ENCODE data around the gene CTNND2.

CTNND2 gene

GRCh38 chr5:11904265-11904906, at the start of gene CTNND2:
CTNND2 (minus strand) TSS chr5:11904446; CDS start chr5:11903853, 593 bp downstream.
- no peak within 1 kb of the TSS for H3K4me3 ChIP-seq (replicated peaks; ENCODE audit: low read depth, low read length)
- DNase-seq (ENCODE audit: extremely low read depth, insufficient read length), result peak; percentile 8
- no peak for TF ChIP-seq CTCF (IDR thresholded peaks at IDR 0.05; ENCODE audit: insufficient read depth, low read length, poor library complexity, severe bottlenecking)
- H3K27me3 ChIP-seq (replicated peaks; ENCODE audit: control insufficient read depth, insufficient read depth, low read length), result no peaks in the 10 kb centered on the region
- no peaks in the 10 kb centered on the region for H3K36me3 ChIP-seq (ENCODE audit: control insufficient read depth, insufficient read depth, low read length)

GRCh38 chr5:11946317-11946716, 42.1 kb upstream of the CTNND2 start:
- no peak for DNase-seq (ENCODE audit: extremely low read depth, insufficient read length)
- H3K27me3 ChIP-seq (replicated peaks; ENCODE audit: control insufficient read depth, insufficient read depth, low read length), result no peaks in the 10 kb centered on the region
- H3K4me3 ChIP-seq (replicated peaks; ENCODE audit: low read depth, low read length), result no peak overlapping the region
- no peaks in the 10 kb centered on the region for H3K36me3 ChIP-seq (ENCODE audit: control insufficient read depth, insufficient read depth, low read length)
- TF ChIP-seq CTCF (IDR thresholded peaks at IDR 0.05; ENCODE audit: insufficient read depth, low read length, poor library complexity, severe bottlenecking), result no peak

- H3K27me3 ChIP-seq (replicated peaks; ENCODE audit: control insufficient read depth, insufficient read depth, low read length), result no peaks in the 10 kb centered on the region
These were observed 37.3 kb upstream of the CTNND2 start for GRCh38 chr5:11941566-11941965.

GRCh38 chr5:11931638-11932037, 27.4 kb upstream of the CTNND2 start:
- no peak for DNase-seq (ENCODE audit: extremely low read depth, insufficient read length)
- no peaks in the 10 kb centered on the region for H3K36me3 ChIP-seq (ENCODE audit: control insufficient read depth, insufficient read depth, low read length)
- H3K27me3 ChIP-seq (replicated peaks; ENCODE audit: control insufficient read depth, insufficient read depth, low read length), result no peaks in the 10 kb centered on the region
- no peak for TF ChIP-seq CTCF (IDR thresholded peaks at IDR 0.05; ENCODE audit: insufficient read depth, low read length, poor library complexity, severe bottlenecking)
- no peak overlapping the region for H3K4me3 ChIP-seq (replicated peaks; ENCODE audit: low read depth, low read length)

More at GRCh38 chr5:11941566-11941965, 37.3 kb upstream of the CTNND2 start:
- Histone ChIP-seq H3K4me3 (replicated peaks; ENCODE audit: low read depth, low read length) (no peak overlapping the region), H3K36me3 (ENCODE audit: control insufficient read depth, insufficient read depth, low read length) (no peaks in the 10 kb centered on the region)
- no peak for DNase-seq (ENCODE audit: extremely low read depth, insufficient read length)
- TF ChIP-seq CTCF (IDR thresholded peaks at IDR 0.05; ENCODE audit: insufficient read depth, low read length, poor library complexity, severe bottlenecking), result no peak

GRCh38 chr5:11928909-11929308, 24.7 kb upstream of the CTNND2 start:
- Histone ChIP-seq H3K4me3 (replicated peaks; ENCODE audit: low read depth, low read length) (no peak overlapping the region), H3K27me3 (replicated peaks; ENCODE audit: control insufficient read depth, insufficient read depth, low read length) (no peaks in the 10 kb centered on the region), H3K36me3 (ENCODE audit: control insufficient read depth, insufficient read depth, low read length) (no peaks in the 10 kb centered on the region)
- no peak for DNase-seq (ENCODE audit: extremely low read depth, insufficient read length)
- TF ChIP-seq CTCF (IDR thresholded peaks at IDR 0.05; ENCODE audit: insufficient read depth, low read length, poor library complexity, severe bottlenecking), result no peak

GRCh38 chr5:11925701-11926100, 21.5 kb upstream of the CTNND2 start:
- TF ChIP-seq CTCF (IDR thresholded peaks at IDR 0.05; ENCODE audit: insufficient read depth, low read length, poor library complexity, severe bottlenecking), result no peak
- Histone ChIP-seq H3K27me3 (replicated peaks; ENCODE audit: control insufficient read depth, insufficient read depth, low read length) (no peaks in the 10 kb centered on the region), H3K36me3 (ENCODE audit: control insufficient read depth, insufficient read depth, low read length) (no peaks in the 10 kb centered on the region), H3K4me3 (replicated peaks; ENCODE audit: low read depth, low read length) (no peak overlapping the region)
- DNase-seq (ENCODE audit: extremely low read depth, insufficient read length), result no peak
